Activated gamma-delta T cell treated with anti-CD3 and anti-CD28 coated beads, Interleukin-2, amount 50 U/mL, for 16 hours (primary cell): ENCODE results near the gene TSPEAR.

Experiments used
- DNase-seq: peaks from one replicate; pipeline ENCODE4 v3.0.0-alpha.2; 2020; ENCODE audit warnings: low read depth

TSPEAR gene

DNA sequence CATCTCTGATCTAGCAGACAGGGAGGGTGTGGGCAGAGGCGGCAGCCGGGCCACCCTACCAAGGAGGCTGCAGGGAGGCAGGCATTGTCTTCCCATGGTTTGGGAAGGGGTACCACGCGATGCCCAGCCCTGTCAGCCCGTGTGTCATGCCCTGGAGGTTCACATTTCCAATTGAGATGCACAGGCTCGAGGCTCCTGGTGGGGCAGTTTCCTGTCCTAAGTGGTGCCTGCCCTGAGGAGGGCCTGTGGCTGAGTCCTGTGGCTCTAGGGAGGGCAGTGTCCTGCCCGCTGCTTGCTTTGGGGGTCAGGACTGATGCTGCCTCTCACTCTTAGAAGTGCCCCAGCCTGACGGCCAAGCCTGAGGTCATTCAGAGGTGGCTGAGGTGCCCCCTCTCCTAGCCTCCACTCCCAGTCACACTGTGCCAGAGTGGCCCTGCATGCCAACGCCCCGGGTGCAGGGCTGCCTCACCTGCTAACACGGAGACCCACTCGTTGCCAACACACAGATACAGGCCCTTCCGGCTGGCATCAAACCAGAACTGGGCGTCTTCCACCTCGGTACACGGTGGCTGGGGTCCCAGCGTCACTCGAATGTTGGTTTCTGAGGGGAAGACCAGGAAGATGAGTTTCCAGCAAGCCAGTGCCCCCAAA lies 183.3 kb downstream of the TSPEAR start:
- no peak for DNase-seq

DNA sequence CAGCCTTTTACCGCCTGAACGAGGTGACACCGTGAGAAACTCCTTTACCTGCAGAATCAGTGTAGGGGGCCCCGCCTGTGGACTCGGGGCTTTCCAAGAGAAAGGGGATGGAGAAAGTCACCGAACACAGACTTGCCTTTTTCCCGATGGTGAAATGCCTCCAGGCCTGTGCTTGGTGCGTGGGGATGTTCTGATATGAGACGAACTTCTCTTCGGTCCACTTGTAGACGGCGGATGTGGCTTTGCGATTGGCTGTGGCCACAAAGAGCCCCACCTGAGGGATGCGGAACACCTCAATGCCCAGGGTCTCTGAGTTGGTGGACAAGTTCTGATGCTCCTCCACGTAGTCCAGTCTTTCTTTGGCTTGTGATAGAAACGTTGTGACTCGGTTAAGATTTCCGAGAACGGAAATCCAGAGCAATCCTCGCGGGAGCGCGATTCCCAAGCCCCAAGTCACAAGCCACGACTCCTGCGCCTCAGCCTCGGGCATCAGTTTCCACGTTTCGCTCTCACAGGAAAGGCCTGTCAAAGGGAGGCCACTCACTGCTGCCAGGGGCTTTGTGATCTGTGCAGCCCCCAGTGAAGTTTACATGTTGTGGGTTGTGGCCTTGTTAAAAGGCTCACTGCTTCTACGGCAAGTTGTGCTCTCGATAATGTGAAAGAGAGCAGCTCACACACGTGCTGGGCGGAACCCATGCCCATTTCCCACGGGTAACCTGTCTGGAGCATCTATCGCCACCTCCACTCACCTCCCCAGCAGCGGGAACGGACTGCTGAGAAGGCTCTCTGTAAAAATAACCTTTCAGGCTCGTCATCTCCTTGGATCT lies 184.0 kb downstream of the TSPEAR start:
- DNase-seq: no peak

- DNase-seq: no peak
Observed at GRCh38 chr21:44526096-44526997, 185.0 kb downstream of the TSPEAR start.

DNA sequence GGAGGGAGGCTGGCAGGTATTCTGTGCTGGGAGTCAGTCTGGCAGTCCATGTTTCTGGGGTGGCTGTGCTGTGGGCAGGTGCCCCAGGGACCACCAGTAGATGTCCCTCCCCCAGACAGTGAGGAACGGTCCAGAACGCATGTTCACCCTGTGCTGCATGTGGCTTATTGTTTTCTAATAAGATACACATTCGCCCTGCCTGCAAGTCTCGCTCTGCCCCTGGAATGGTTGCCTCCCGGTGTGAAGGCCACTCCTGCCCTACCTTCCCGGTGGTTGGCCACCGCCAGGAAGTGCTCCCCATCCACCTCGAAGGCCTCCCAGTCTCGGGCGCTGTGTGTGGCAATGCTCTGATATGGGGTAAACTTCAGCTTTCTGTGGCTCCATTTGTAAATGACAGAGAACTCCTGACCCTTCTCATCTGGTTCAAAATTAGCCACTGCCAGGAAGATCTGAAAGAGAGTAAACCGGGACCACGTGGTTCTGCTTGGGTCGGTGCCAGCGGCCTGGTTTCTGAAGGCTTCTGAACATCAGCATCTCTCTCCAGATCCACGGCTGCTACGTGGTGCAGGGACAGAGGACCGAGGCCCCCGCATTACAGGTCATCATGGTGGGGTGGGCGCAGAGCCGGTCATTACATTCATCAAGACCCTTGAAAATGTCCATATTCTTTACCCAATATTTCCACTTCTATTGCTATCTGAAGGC lies 185.8 kb downstream of the TSPEAR start:
- no peak for DNase-seq

GRCh38 chr21:44524414-44525371 lies 186.7 kb downstream of the TSPEAR start:
- DNase-seq: no peak

GRCh38 chr21:44523567-44524413 lies 187.6 kb downstream of the TSPEAR start:
- DNase-seq: no peak

GRCh38 chr21:44522753-44523204 lies 188.6 kb downstream of the TSPEAR start:
- DNase-seq: no peak

- no peak for DNase-seq
Observed at GRCh38 chr21:44521928-44522752, 189.2 kb downstream of the TSPEAR start.

GRCh38 chr21:44521301-44521927 lies 190.0 kb downstream of the TSPEAR start:
- DNase-seq: no peak

- DNase-seq: no peak
Observed at GRCh38 chr21:44520326-44521300, 190.8 kb downstream of the TSPEAR start.

- DNase-seq: no peak
Observed at GRCh38 chr21:44519346-44520325, 191.7 kb downstream of the TSPEAR start.

GRCh38 chr21:44518686-44519085 lies 192.7 kb downstream of the TSPEAR start:
- DNase-seq: no peak

DNA sequence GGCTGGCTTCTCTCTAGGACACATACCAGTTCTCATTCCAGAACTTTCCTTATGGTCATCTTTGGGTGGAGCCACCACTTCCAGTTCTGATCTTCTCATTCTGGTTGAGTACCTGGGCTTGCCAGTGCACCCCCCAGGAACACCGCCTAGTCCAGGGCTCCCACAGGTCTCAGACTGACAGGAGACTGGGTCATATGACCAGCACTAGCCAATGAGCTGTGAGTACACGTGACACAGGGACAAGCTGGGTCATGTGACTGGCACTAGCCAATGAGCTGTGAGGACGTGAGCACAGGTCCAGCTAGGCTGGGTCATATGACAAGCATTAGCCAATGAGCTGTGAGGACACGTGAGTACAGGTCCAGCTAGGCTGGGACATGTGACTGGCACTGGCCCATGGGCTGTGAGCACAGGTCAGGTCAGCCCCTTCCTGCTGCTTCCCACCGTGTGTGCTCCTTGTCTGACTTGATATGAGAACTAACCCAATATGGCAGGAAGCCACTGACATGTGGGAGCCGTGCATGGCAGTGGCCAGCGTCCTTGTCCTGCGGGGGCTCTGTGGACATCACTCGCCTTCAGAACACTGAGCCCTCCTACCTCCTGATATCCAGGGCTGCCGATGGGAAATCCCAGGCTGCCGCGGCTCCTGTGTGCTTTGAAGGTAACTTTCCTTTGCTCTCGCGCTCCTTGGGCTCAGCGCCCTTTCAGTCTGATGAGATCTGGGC lies 194.0 kb downstream of the TSPEAR start:
- no peak for DNase-seq

- no peak for DNase-seq
Observed at GRCh38 chr21:44516828-44517174, 194.6 kb downstream of the TSPEAR start.

DNA sequence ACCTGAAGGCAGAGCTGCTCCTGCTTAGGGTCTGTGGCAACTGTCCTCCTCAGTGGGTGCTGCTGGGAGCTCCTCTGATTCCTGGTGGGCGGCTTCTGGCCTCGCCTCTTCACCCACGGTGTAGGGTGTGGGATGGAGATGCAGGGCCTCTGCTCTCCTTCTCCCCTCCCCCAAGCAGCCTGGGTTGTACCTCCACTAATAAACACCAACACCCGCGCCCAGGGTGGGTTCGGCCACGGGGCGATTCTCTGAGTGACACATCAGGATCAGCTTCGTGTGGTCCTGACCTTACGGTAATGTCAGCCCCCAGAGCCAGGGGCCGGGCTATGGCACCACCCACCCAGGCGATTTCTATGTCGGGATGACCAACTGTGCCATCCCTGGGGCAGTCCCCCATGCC lies 195.0 kb downstream of the TSPEAR start:
- DNase-seq: no peak
